Smooth muscle cell (in vitro differentiated cells): Measurements from ENCODE around the gene ATP1A4. TPM values are rescaled to one million over a fixed set of nuclear protein-coding genes. Genes with fewer than 3 reads are reported as not detected.

Experiments
- DNase-seq: peaks from one replicate; lab custom pipeline; 2025; ENCODE audit not compliant: unreplicated experiment; lab: John Stamatoyannopoulos, UW
- H2AFZ ChIP-seq: fragments of 200-600 bp; sonication (generic); 2 replicates; pipeline ENCODE4 v1.6.0; 2016; ENCODE audit warnings: antibody characterized with exemption, low read depth, mild to moderate bottlenecking
- H3F3A ChIP-seq: fragments of 200-600 bp; sonication (generic); 2 replicates; pipeline ENCODE4 v1.6.0; 2017; ENCODE audit warnings: antibody characterized with exemption, low read depth
- H3K27ac ChIP-seq: fragments of 200-600 bp; sonication (generic); 2 replicates; pipeline ENCODE4 v1.5.1; 2016; ENCODE audit warnings: low read depth, mild to moderate bottlenecking
- H3K27me3 ChIP-seq: fragments of 200-600 bp; sonication (generic); 2 replicates; pipeline ENCODE4 v1.6.1; 2016; ENCODE audit warnings: low read depth, mild to moderate bottlenecking
- H3K36me3 ChIP-seq: fragments of 200-600 bp; sonication (generic); 2 replicates; pipeline ENCODE4 v1.5.1; 2016; ENCODE audit warnings: low read depth
- H3K4me1 ChIP-seq: fragments of 200-600 bp; sonication (generic); 2 replicates; pipeline ENCODE4 v1.5.1; 2016; ENCODE audit warnings: low read depth
- H3K4me2 ChIP-seq: fragments of 200-600 bp; sonication (generic); 2 replicates; pipeline ENCODE4 v1.6.0; 2016; ENCODE audit warnings: mild to moderate bottlenecking
- H3K4me3 ChIP-seq: fragments of 200-600 bp; sonication (generic); 2 replicates; pipeline ENCODE4 v1.5.1; 2016; ENCODE audit warnings: mild to moderate bottlenecking
- H3K79me2 ChIP-seq: fragments of 200-600 bp; sonication (generic); 2 replicates; pipeline ENCODE4 v1.6.0; 2016; ENCODE audit warnings: low read depth, mild to moderate bottlenecking
- H3K9ac ChIP-seq: fragments of 200-600 bp; sonication (generic); 2 replicates; pipeline ENCODE4 v1.6.0; 2016; ENCODE audit warnings: low read depth
- H3K9me3 ChIP-seq: fragments of 200-600 bp; sonication (generic); replicated peaks from 2 replicates; pipeline ENCODE4 v1.5.1; 2016; ENCODE audit warnings: low read depth
- H4K20me1 ChIP-seq: fragments of 200-600 bp; sonication (generic); 2 replicates; pipeline ENCODE4 v1.6.0; 2016; ENCODE audit warnings: low read depth
- WGBS: methylation state at CpG from one replicate; pipeline ENCODE4 v1.1.7; 2016; ENCODE audit warnings: low lambda C conversion rate; 5-methylcytosine and 5-hydroxymethylcytosine counted together
- polyA plus RNA-seq: library from polyadenylated mRNA; unstranded; fragments of >200 nt; fragmentation: Nextera tagmentation; extraction: Ambion mirVana; gene quantifications from 2 replicates; pipeline ENCODE4 v1.2.1, GENCODE V29; 2016
- total RNA-seq: library from RNA; depleted of rRNA; stranded (reverse); fragments of >200 nt; gene quantifications from 2 replicates; pipeline ENCODE4 v1.2.3, GENCODE V29; 2014
- TF ChIP-seq, protein P1 (sequence below): fragments of 200-600 bp; sonication (generic); IDR thresholded peaks from 2 replicates; pipeline ENCODE4 v1.5.1; 2017; ENCODE audit warnings: borderline replicate concordance, mild to moderate bottlenecking, antibody characterized with exemption; ENCODE audit not compliant: insufficient read depth, poor library complexity, severe bottlenecking

Gene ATP1A4
- total and polyA plus RNA-seq, 2 experiments from 2014 or later = not detected

DNA sequence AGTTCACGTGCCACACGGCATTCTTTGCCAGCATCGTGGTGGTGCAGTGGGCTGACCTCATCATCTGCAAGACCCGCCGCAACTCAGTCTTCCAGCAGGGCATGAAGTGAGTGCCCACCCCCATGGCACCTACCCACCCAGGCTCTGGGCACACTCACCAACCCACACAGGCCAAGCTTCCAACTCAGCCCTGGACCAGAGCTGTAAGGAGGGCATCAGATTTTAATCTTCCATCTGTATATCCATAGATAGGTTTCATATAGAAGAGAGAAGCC lies 14.5 kb upstream of the ATP1A4 start:
- Histone ChIP-seq H4K20me1 (no peaks in the 10 kb centered on the region), H3K27me3 (no peaks in the 10 kb centered on the region), H3F3A (no peaks in the 10 kb centered on the region), H3K9ac (no peak overlapping the region), H3K4me1 (no peaks in the 10 kb centered on the region), H2AFZ (no peak overlapping the region), H3K27ac (no peak overlapping the region), H3K4me3 (no peak overlapping the region), H3K36me3 (no peaks in the 10 kb centered on the region), H3K79me2 (no peaks in the 10 kb centered on the region), H3K9me3 (no peaks in the 10 kb centered on the region), H3K4me2 (no peak overlapping the region)
- 98% methylated on average over 5 of the region's 5 CpGs for WGBS
- no peak for DNase-seq
- TF ChIP-seq, protein P1, sequence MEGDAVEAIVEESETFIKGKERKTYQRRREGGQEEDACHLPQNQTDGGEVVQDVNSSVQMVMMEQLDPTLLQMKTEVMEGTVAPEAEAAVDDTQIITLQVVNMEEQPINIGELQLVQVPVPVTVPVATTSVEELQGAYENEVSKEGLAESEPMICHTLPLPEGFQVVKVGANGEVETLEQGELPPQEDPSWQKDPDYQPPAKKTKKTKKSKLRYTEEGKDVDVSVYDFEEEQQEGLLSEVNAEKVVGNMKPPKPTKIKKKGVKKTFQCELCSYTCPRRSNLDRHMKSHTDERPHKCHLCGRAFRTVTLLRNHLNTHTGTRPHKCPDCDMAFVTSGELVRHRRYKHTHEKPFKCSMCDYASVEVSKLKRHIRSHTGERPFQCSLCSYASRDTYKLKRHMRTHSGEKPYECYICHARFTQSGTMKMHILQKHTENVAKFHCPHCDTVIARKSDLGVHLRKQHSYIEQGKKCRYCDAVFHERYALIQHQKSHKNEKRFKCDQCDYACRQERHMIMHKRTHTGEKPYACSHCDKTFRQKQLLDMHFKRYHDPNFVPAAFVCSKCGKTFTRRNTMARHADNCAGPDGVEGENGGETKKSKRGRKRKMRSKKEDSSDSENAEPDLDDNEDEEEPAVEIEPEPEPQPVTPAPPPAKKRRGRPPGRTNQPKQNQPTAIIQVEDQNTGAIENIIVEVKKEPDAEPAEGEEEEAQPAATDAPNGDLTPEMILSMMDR = no peak

GRCh38 chr1:160137216-160137862 lies 14.1 kb upstream of the ATP1A4 start:
- H3F3A ChIP-seq = no peaks in the 10 kb centered on the region
- no peaks in the 10 kb centered on the region for H3K9me3 ChIP-seq
- no peaks in the 10 kb centered on the region for H3K4me1 ChIP-seq
- 84% methylated on average over 8 of the region's 8 CpGs for WGBS
- TF ChIP-seq, protein P1 = no peak
- H3K9ac ChIP-seq = no peak overlapping the region
- no peaks in the 10 kb centered on the region for H4K20me1 ChIP-seq
- H3K4me2 ChIP-seq = no peak overlapping the region
- no peak overlapping the region for H3K4me3 ChIP-seq
- no peak for DNase-seq
- H3K27ac ChIP-seq = no peak overlapping the region
- no peaks in the 10 kb centered on the region for H3K27me3 ChIP-seq
- H3K79me2 ChIP-seq = no peaks in the 10 kb centered on the region
- H3K36me3 ChIP-seq = no peaks in the 10 kb centered on the region
- H2AFZ ChIP-seq = no peak overlapping the region

DNA sequence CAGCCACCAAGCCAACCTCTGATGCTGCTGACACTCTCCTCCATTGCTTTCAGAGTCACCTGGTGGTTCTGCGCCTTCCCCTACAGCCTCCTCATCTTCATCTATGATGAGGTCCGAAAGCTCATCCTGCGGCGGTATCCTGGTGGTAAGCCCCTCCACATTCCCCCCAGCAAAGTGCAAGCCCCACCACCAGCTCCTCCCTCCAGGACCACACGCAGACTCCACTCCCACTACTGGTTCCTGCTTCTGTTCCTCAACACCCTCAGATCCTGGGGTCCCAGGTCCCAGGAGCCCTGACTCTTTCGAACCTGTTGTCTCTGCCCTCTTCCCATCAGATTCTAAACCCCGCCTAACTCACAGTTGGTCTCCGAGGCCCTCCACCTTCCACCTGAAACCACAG lies 11.6 kb upstream of the ATP1A4 start:
- TF ChIP-seq, protein P1 = no peak
- no peaks in the 10 kb centered on the region for H3F3A ChIP-seq
- H3K4me3 ChIP-seq = no peak overlapping the region
- no peaks in the 10 kb centered on the region for H4K20me1 ChIP-seq
- no peak overlapping the region for H3K27ac ChIP-seq
- 92% methylated on average over 8 of the region's 8 CpGs for WGBS
- no peak overlapping the region for H2AFZ ChIP-seq
- H3K79me2 ChIP-seq = no peaks in the 10 kb centered on the region
- no peak for DNase-seq
- no peaks in the 10 kb centered on the region for H3K4me1 ChIP-seq
- H3K27me3 ChIP-seq = no peaks in the 10 kb centered on the region
- no peak overlapping the region for H3K9ac ChIP-seq
- no peaks in the 10 kb centered on the region for H3K9me3 ChIP-seq
- H3K36me3 ChIP-seq = no peaks in the 10 kb centered on the region
- no peak overlapping the region for H3K4me2 ChIP-seq

- H2AFZ ChIP-seq = no peak overlapping the region
- no peaks in the 10 kb centered on the region for H3K79me2 ChIP-seq
- DNase-seq = no peak
- no peak overlapping the region for H3K27ac ChIP-seq
- no peaks in the 10 kb centered on the region for H3K4me1 ChIP-seq
- WGBS = 59% methylated on average over 1 of the region's 1 CpG
- H3F3A ChIP-seq = no peaks in the 10 kb centered on the region
- H3K9ac ChIP-seq = no peak overlapping the region
- no peaks in the 10 kb centered on the region for H3K9me3 ChIP-seq
- TF ChIP-seq, protein P1 = no peak
- H3K4me3 ChIP-seq = no peak overlapping the region
- H3K4me2 ChIP-seq = no peak overlapping the region
- no peaks in the 10 kb centered on the region for H4K20me1 ChIP-seq
- no peaks in the 10 kb centered on the region for H3K36me3 ChIP-seq
- no peaks in the 10 kb centered on the region for H3K27me3 ChIP-seq
Observed at GRCh38 chr1:160143695-160144094, 7.7 kb upstream of the ATP1A4 start.
